GM12878 (cell line): ENCODE results near the gene TBCD. TPM values are rescaled to one million over a fixed set of nuclear protein-coding genes. Genes with fewer than 3 reads are reported as not detected.

Experiments used
- ATAC-seq: fragments of 200-7000 bp; cut with Tn5 transposase; 3 replicates; pipeline ENCODE4 v1.9.1; 2020; ENCODE audit warnings: mild to moderate bottlenecking, moderate library complexity
- BruUV-seq: library from RNA; stranded (reverse); fragments of 400-500 nt; replicated peaks from 2 replicates; lab custom pipeline; 2021; lab: Mats Ljungman, UMichigan
- CTCF ChIA-PET: fragments of 300-600 bp; sonication (Branson Sonifier 250); formaldehyde crosslinking; extraction: SDS; loops from one replicate; lab custom pipeline; 2021; ENCODE audit warnings: inconsistent platforms; lab: Yijun Ruan, JAX
- POLR2A ChIA-PET: fragments of 350-600 bp; formaldehyde crosslinking; extraction: SDS; loops from one replicate; lab custom pipeline; 2021; ENCODE audit warnings: inconsistent platforms; lab: Charles Lee
- RAD21 ChIA-PET: fragments of 300-600 bp; sonication (Branson Sonifier 250); formaldehyde crosslinking; loops from one replicate; lab custom pipeline; 2023; ENCODE audit warnings: antibody characterized with exemption; ENCODE audit not compliant: unreplicated experiment; lab: Charles Lee
- SMC1A ChIA-PET: fragments of 300-600 bp; sonication (Branson Sonifier 250); formaldehyde crosslinking; loops from one replicate; lab custom pipeline; 2023; ENCODE audit not compliant: unreplicated experiment, uncharacterized antibody; lab: Charles Lee
- DNase-seq: peaks from one replicate; pipeline ENCODE4 v3.0.0-alpha.2; 2011; ENCODE audit warnings: low read depth, low spot score
- FAIRE-seq: peaks from 3 replicates; lab custom pipeline; 2011; peaks lifted over from hg19 to GRCh38; lab: Jason Lieb, UNC
- H2AFZ ChIP-seq: 2 replicates; pipeline ENCODE4 v1.6.0; 2011; ENCODE audit warnings: low read depth, low read length, control low read depth; ENCODE audit not compliant: control insufficient read depth
- H3K27ac ChIP-seq: 2 replicates; pipeline ENCODE4 v1.5.1; 2011; ENCODE audit warnings: control low read depth; ENCODE audit not compliant: control insufficient read depth, insufficient read depth
- H3K27me3 ChIP-seq, 2 experiments: replicated peaks in 1 of 2; 2 replicates each; pipeline versions ENCODE4 v1.6.0 to v1.6.1; 2011; ENCODE audit warnings: low read length in 1 of 2; ENCODE audit not compliant: control insufficient read depth in 2 of 2, insufficient read depth in 2 of 2
- H3K36me3 ChIP-seq, 2 experiments: 2 replicates each; pipeline ENCODE4 v1.5.1; 2011; ENCODE audit warnings: low read length in 1 of 2; ENCODE audit not compliant: control insufficient read depth in 2 of 2, insufficient read depth in 2 of 2
- H3K4me1 ChIP-seq: 2 replicates; pipeline ENCODE4 v1.6.1; 2011; ENCODE audit warnings: mild to moderate bottlenecking, low read length, moderate library complexity, mixed read lengths; ENCODE audit not compliant: control insufficient read depth, insufficient read depth
- H3K4me2 ChIP-seq: 2 replicates; pipeline ENCODE4 v1.6.0; 2011; ENCODE audit warnings: control low read depth; ENCODE audit not compliant: control insufficient read depth, insufficient read depth
- H3K4me3 ChIP-seq: fragments of 200-600 bp; sonication (generic); 2 replicates; pipeline ENCODE4 v1.5.1; 2016
- H3K79me2 ChIP-seq: 2 replicates; pipeline ENCODE4 v1.6.0; 2011; ENCODE audit warnings: low read length; ENCODE audit not compliant: control insufficient read depth, insufficient read depth
- H3K9ac ChIP-seq: 2 replicates; pipeline ENCODE4 v1.8.0; 2011; ENCODE audit warnings: low read length, control low read depth, mixed read lengths; ENCODE audit not compliant: control insufficient read depth, insufficient read depth
- H3K9me3 ChIP-seq: replicated peaks from 3 replicates; pipeline ENCODE4 v1.5.1; 2011; ENCODE audit warnings: mild to moderate bottlenecking, low read length; ENCODE audit not compliant: control insufficient read depth, insufficient read depth
- H4K20me1 ChIP-seq: 2 replicates; pipeline ENCODE4 v1.6.0; 2011; ENCODE audit not compliant: control insufficient read depth, insufficient read depth
- EED ChIP-seq: sonication (generic); IDR thresholded peaks from 2 replicates; pipeline ENCODE4 v1.6.1; 2016; ENCODE audit warnings: antibody characterized with exemption, low read depth
- EP300 ChIP-seq, 2 experiments: fragments of 150-350 bp in 1 of 2; IDR thresholded peaks; 2 replicates each; pipeline ENCODE4 v1.6.1; 2011 to 2012; ENCODE audit warnings: low read depth in 2 of 2, low read length in 2 of 2, borderline replicate concordance in 1 of 2, improper control_type of control experiment in 1 of 2, inconsistent platforms in 1 of 2; ENCODE audit not compliant: control insufficient read depth in 1 of 2
- JUND ChIP-seq: IDR thresholded peaks from 2 replicates; pipeline ENCODE4 v1.6.1; 2012; ENCODE audit warnings: low read depth, mild to moderate bottlenecking, low read length, improper control_type of control experiment, moderate library complexity
- NRF1 ChIP-seq: conservative IDR thresholded peaks from 2 replicates; pipeline ENCODE4 v1.6.1; 2011; ENCODE audit warnings: mild to moderate bottlenecking, low read depth, low read length, improper control_type of control experiment
- RELA ChIP-seq: fragments of 450-650 bp; IDR thresholded peaks from 2 replicates; pipeline ENCODE4 v1.8.0; 2014; ENCODE audit warnings: borderline replicate concordance; ENCODE audit not compliant: partially characterized antibody
- SIX5 ChIP-seq: IDR thresholded peaks from 2 replicates; pipeline ENCODE4 v1.6.1; 2011; ENCODE audit warnings: mild to moderate bottlenecking, low read depth, low read length, moderate library complexity; ENCODE audit not compliant: severe bottlenecking
- STAT1 ChIP-seq: fragments of 450-650 bp; conservative IDR thresholded peaks from 2 replicates; pipeline ENCODE4 v1.6.1; 2014; ENCODE audit warnings: antibody characterized with exemption, mild to moderate bottlenecking
- WGBS: methylation state at CpG from one replicate; pipeline ENCODE4 v1.1.6; 2016; ENCODE audit warnings: low lambda C conversion rate; ENCODE audit not compliant: insufficient replicate concordance, insufficient coverage; ENCODE audit errors: missing lambda C conversion rate; 5-methylcytosine and 5-hydroxymethylcytosine counted together
- in situ Hi-C: fragments of 300-500 bp; cut with MboI; formaldehyde crosslinking; loops from 9 replicates; pipeline ENCODE4 v1.14.3; 2018; ENCODE audit warnings: mixed read lengths
- intact Hi-C: fragments of 100-400 bp; cut with micrococcal nuclease; formaldehyde crosslinking; loops from one replicate; pipeline ENCODE4 v1.14.2; 2022; ENCODE audit not compliant: unreplicated experiment
- polyA plus RNA-seq, 11 experiments: library from polyadenylated mRNA; depleted of rRNA in 4 of 11; unstranded in 6 of 11; stranded (reverse) in 5 of 11; fragments of >200 nt; fragmentation: Nextera tagmentation in 4 of 11; fragmentation: Illumina TruSeq in 1 of 11; extraction: Ambion mirVana in 4 of 11; extraction: Trizol in 1 of 11; gene quantifications; 1 replicate in 1 of 11; 2 replicates in 10 of 11; pipeline versions ENCODE4 v1.2.1 to v1.2.3, GENCODE V29; 2011 to 2016; ENCODE audit warnings: inconsistent platforms in 2 of 11, missing spikeins in 2 of 11, low read depth in 1 of 11
- total RNA-seq, 4 experiments: library from RNA; depleted of rRNA in 3 of 4; stranded (reverse); fragments of >200 nt in 3 of 4; fragmentation: Illumina TruSeq in 1 of 4; extraction: Trizol in 1 of 4; gene quantifications; 2 replicates each; pipeline versions ENCODE4 v1.2.1 to v1.2.3, GENCODE V29; 2013 to 2021
- TF ChIP-seq, protein P1 (sequence below): fragments of 450-650 bp; IDR thresholded peaks from 2 replicates; pipeline ENCODE4 v1.6.1; 2017; ENCODE audit warnings: mild to moderate bottlenecking
- TF ChIP-seq, protein P2 (sequence below): fragments of 450-650 bp; IDR thresholded peaks from 2 replicates; pipeline ENCODE4 v1.6.1; 2017; ENCODE audit warnings: mild to moderate bottlenecking, moderate library complexity
- TF ChIP-seq, protein P3 (sequence below): IDR thresholded peaks from 2 replicates; pipeline ENCODE4 v1.6.1; 2012; ENCODE audit warnings: mild to moderate bottlenecking, low read depth, low read length

TBCD gene
- total and polyA plus RNA-seq, 10 of the 15 experiments (the other 5 are each of a cell fraction or from before 2014, with no cell fraction given) = 10.3 to 114 (median 52.4) TPM

DNA sequence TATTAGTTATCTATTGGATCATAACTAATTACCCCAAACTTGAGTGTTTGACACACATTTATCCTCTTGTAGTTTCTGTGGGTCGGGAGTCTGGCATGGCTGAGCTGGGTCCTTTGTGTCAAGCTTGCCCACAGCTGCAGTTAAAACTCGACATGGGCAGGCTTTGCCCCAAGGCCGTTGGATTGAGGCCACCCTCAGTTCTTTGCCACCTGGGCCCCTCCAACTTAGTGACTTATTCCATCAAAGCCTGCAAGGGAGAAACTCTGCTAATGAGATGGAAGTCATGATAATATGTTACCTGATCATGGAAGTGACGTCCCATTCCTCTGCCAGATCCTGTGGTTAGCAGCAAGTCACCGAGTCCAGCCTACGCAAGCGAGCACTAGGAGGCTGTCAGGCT is 17.2 kb downstream of the TBCD start:
- CTCF ChIA-PET = interaction anchor here (1.1 to 1.7 kb wide), 3 partner anchors 10 to 100 kb away, joined by 3 read pairs; no protein-coding TSS in a partner anchor
- SMC1A ChIA-PET = interaction anchor here (1.4 kb wide), 1 partner anchor 16 kb away, joined by 4 read pairs; no protein-coding TSS in a partner anchor
- Histone ChIP-seq H3K27ac (no peak overlapping the region), H3K4me1 (no peaks in the 10 kb centered on the region), H3K9me3 (no peaks in the 10 kb centered on the region), H4K20me1 (no peaks in the 10 kb centered on the region), H3K79me2 (no peaks in the 10 kb centered on the region), H3K27me3 (no peaks in the 10 kb centered on the region), H3K4me2 (no peak overlapping the region), H3K4me3 (no peak overlapping the region), H3K9ac (no peak overlapping the region), H3K36me3 (peaks cover 9 to 21% of the 10 kb centered on the region in 2 experiments; a peak in 3 of 4 replicates), H2AFZ (no peak overlapping the region)
- 95% methylated on average over 7 of the region's 7 CpGs for WGBS
- RAD21 ChIA-PET = interaction anchor here (0.6 kb wide), 1 partner anchor 151 kb away, joined by 3 read pairs; no protein-coding TSS in a partner anchor
- DNase-seq = no peak
- no peak for FAIRE-seq
- BruUV-seq = no TSS peak
- in situ Hi-C loops = no loop called here
- no peak for TF ChIP-seq STAT1
- no peak for TF ChIP-seq NRF1
- no peak for TF ChIP-seq JUND
- TF ChIP-seq, protein P1, sequence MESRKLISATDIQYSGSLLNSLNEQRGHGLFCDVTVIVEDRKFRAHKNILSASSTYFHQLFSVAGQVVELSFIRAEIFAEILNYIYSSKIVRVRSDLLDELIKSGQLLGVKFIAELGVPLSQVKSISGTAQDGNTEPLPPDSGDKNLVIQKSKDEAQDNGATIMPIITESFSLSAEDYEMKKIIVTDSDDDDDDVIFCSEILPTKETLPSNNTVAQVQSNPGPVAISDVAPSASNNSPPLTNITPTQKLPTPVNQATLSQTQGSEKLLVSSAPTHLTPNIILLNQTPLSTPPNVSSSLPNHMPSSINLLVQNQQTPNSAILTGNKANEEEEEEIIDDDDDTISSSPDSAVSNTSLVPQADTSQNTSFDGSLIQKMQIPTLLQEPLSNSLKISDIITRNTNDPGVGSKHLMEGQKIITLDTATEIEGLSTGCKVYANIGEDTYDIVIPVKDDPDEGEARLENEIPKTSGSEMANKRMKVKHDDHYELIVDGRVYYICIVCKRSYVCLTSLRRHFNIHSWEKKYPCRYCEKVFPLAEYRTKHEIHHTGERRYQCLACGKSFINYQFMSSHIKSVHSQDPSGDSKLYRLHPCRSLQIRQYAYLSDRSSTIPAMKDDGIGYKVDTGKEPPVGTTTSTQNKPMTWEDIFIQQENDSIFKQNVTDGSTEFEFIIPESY = no peak
- TF ChIP-seq RELA = no peak
- TF ChIP-seq SIX5 = no peak
- TF ChIP-seq, protein P2, sequence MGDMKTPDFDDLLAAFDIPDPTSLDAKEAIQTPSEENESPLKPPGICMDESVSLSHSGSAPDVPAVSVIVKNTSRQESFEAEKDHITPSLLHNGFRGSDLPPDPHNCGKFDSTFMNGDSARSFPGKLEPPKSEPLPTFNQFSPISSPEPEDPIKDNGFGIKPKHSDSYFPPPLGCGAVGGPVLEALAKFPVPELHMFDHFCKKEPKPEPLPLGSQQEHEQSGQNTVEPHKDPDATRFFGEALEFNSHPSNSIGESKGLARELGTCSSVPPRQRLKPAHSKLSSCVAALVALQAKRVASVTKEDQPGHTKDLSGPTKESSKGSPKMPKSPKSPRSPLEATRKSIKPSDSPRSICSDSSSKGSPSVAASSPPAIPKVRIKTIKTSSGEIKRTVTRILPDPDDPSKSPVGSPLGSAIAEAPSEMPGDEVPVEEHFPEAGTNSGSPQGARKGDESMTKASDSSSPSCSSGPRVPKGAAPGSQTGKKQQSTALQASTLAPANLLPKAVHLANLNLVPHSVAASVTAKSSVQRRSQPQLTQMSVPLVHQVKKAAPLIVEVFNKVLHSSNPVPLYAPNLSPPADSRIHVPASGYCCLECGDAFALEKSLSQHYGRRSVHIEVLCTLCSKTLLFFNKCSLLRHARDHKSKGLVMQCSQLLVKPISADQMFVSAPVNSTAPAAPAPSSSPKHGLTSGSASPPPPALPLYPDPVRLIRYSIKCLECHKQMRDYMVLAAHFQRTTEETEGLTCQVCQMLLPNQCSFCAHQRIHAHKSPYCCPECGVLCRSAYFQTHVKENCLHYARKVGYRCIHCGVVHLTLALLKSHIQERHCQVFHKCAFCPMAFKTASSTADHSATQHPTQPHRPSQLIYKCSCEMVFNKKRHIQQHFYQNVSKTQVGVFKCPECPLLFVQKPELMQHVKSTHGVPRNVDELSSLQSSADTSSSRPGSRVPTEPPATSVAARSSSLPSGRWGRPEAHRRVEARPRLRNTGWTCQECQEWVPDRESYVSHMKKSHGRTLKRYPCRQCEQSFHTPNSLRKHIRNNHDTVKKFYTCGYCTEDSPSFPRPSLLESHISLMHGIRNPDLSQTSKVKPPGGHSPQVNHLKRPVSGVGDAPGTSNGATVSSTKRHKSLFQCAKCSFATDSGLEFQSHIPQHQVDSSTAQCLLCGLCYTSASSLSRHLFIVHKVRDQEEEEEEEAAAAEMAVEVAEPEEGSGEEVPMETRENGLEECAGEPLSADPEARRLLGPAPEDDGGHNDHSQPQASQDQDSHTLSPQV = no peak
- TF ChIP-seq EP300 (IDR thresholded peaks at IDR 0.05; ENCODE audit: borderline replicate concordance in 1 of 2, control insufficient read depth in 1 of 2, low read depth in 2 of 2, low read length in 2 of 2) = no peak
- no peak for TF ChIP-seq EED
- TF ChIP-seq, protein P3, sequence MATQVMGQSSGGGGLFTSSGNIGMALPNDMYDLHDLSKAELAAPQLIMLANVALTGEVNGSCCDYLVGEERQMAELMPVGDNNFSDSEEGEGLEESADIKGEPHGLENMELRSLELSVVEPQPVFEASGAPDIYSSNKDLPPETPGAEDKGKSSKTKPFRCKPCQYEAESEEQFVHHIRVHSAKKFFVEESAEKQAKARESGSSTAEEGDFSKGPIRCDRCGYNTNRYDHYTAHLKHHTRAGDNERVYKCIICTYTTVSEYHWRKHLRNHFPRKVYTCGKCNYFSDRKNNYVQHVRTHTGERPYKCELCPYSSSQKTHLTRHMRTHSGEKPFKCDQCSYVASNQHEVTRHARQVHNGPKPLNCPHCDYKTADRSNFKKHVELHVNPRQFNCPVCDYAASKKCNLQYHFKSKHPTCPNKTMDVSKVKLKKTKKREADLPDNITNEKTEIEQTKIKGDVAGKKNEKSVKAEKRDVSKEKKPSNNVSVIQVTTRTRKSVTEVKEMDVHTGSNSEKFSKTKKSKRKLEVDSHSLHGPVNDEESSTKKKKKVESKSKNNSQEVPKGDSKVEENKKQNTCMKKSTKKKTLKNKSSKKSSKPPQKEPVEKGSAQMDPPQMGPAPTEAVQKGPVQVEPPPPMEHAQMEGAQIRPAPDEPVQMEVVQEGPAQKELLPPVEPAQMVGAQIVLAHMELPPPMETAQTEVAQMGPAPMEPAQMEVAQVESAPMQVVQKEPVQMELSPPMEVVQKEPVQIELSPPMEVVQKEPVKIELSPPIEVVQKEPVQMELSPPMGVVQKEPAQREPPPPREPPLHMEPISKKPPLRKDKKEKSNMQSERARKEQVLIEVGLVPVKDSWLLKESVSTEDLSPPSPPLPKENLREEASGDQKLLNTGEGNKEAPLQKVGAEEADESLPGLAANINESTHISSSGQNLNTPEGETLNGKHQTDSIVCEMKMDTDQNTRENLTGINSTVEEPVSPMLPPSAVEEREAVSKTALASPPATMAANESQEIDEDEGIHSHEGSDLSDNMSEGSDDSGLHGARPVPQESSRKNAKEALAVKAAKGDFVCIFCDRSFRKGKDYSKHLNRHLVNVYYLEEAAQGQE = no peak
- POLR2A ChIA-PET = no interaction called here
- ATAC-seq = no peak
- intact Hi-C loops = no loop called here
